Measurements from ENCODE around the gene AATF. TPM values are rescaled to one million over a fixed set of nuclear protein-coding genes. Genes with fewer than 3 reads are reported as not detected.
A peak's percentile ranks its signal among the peaks of the same experiment; 100 is the strongest.

AATF gene
- total RNA-seq, 1 donor from 2014 or later = 26.7 TPM

GRCh38 chr17:36983618-36984017, 34.9 kb downstream of the AATF start:
- DNase-seq = no peak

GRCh38 chr17:36989173-36989572, 40.4 kb downstream of the AATF start:
- DNase-seq = no peak

- no peak for DNase-seq
Measured at GRCh38 chr17:36992701-36993100, 43.9 kb downstream of the AATF start.

GRCh38 chr17:36993227-36993626, 44.5 kb downstream of the AATF start:
- no peak for DNase-seq

DNA sequence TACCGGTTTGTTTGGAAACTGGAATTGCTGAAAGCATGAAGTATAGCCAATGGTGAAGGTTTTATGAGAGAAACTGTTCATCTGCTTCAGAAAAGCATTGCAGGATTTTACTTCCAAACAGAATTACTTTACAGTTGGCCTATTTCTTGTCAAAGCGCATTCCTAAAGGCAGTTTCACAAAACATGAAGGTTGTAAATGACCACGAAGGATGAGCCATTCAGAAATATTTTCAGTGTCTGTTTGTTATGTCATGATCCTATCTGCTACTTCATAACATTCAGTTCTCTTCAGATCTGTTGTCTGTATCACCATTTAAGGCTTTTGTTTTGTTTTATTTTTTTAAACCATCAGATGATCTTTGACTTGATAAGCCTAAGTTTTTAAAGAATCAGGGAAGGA, 45.7 kb downstream of the AATF start:
- DNase-seq = no peak

DNA sequence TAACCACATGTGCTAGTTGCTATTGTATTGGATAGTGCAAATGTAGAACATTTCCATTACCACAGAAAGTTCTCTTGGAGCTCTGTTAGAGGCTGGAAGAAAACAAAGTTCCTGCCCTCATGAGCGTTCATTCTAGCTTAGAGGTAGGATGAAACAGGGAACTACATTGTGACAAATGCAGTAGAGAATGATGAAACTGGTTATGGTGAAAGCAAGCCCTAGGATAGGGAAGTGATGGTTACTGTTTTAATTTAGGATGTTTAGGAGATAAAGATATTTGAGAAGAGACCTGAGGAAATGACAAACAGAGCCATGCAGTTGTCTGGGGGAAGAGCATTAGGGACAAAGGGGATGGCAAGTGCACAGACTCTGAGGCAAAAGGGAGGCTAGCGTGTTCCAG, 50.7 kb downstream of the AATF start:
- DNase-seq = no peak

DNA sequence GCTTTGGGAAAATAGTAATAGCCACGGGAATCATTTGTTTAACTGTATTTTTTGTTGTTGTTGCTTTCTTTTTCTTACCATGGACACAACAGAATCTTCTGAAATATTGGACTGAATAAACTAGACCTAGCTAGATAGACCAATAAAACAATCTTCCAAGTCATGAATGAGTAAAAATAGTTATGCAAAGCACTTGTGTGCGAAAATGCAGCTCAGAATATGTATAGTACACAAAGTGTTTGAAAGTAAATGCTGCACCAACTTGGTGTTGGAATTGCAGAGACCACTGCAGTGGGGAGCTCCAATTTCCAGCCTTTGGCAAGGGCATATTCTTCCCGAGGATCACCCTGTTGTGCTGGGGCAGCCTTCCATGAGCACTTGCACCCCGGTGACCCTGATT, 68.0 kb downstream of the AATF start:
- no peak for DNase-seq

GRCh38 chr17:37017404-37017803, 68.7 kb downstream of the AATF start:
- no peak for DNase-seq

DNA sequence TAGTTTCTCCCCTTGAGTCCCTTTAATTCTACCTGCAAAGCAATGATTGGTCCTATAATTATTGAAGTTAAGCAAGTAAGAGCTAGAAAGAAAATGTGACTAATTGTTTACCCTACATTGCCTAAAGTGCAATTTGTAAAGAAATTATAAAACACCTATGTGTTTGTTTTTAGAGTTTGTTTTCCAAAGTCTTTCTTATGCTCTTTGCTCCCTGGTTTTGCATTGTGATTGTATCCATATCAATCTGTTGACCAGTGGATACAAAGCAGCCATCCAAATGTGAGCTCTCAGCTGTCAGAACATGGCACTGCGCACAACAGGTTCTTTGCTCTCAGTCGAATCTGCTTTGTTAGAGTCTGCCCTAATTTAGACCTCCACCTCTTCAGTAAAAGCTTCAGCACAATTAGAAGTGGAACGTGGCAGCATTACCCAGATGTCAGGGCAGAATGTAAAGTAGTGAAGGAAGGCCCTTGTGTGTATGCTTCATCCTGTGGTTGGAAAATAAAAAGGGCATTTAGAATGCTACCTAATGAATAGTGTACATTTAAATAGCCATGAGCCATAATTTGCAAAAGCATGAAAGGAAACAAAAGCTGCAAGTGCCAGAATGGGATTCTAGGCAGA, 70.5 kb downstream of the AATF start:
- no peak for DNase-seq

DNA sequence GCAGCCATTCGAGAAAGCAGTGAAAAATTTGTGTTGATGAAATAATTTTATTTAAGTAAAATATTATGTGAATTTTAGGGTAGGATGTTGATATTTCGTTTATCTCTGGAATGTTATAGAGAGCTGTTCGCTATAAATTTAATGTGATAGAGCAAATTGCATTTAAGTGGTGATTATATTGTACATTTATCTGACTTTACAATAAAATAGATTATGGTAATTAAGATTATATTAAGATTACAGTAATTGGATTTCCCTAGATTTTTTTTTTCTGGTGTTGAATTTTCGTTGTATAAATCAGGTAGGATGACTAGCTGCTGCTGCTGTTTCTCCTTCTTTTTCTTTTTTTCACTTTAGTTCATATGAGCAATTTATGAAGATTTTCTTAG, 71.0 kb downstream of the AATF start:
- DNase-seq = no peak

DNA sequence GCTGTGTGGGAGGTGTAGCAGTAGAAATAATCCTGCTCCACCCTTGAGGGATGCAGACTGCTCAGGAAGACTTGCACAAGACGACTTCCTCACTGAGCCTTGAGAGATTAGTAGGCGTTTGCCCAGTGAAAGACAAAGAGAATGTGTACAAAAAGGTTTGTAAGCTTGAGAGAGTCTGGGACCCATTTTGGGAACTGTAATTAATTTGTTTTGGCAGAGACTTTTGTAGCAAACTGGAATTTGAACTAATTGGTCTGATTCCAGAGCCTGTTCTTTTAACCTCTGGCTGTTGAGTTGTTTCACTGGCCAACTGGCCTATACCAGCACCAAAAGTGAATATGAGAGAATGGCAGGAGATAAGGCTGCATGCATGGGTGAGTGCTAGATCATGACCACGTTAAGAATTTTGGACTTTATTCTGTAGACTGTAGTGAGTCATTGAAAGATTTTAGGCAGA, 75.5 kb downstream of the AATF start:
- no peak for DNase-seq

- no peak for DNase-seq
Measured at GRCh38 chr17:37025238-37025637, 76.5 kb downstream of the AATF start.

DNA sequence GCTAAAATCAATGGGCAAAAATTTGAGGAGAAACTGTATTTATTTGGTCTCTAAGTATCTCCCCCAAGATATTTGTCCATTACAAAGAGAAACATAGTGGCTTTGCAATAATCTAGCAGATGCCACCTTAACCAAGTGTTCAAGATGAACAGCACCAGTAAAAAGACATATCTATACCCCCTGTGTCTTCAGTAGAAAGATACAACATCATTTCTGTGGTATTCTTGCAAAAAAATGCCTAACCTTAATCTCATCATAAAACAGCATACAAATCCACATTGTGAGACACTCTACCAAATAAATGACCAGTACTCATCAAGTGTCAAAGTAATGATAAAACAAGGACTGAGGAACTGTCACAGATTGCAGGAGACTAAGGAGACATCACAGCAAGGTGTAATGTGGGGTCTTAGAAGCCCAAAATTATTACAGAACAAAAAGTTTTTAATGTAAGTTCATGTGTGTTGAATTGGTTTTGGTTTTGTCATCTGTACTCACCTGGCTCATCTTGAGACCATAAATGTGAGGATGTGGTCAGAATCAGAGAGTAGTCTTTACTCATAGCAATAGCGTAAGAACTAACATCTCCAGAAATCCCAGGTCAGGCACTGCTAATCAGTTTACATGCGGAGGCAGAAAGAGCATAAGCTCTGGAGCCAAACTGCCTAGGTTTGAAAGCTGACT, 77.2 kb downstream of the AATF start:
- DNase-seq = no peak

DNA sequence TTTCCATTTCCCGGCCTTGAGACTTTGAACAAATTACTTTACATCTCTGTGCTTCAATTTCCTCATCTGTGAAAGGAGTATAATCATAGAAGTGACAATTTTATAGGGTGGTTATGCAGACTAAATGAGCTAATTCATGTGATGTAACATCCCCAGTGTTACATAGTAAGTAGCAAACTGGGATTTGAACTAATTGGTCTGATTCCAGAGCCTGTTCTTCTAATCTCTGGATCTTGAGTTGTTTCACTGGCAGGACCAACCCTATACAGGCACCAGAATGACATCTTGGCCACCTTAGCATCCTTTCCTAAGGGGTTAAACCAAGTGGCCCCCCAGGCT, 77.7 kb downstream of the AATF start:
- no peak for DNase-seq

DNA sequence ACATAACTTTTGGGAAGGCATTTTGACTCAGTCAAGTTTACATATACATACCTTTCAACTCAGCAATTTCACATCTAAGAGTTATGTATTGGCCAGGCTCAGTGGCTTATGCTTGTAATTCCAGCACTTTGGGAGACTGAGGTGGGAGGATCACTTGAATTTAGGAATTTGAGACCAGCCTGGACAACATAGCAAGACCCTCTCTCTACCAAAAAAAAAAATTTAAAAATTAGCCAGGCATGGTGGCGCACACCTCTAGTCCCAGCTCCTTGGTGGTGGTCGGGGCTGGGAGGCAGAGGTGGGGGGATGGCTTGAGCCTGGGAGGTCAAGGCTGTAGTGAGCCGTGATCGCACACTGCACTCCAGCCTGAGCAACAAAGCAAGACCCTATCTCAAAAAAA, 79.3 kb downstream of the AATF start:
- DNase-seq = no peak

GRCh38 chr17:37031493-37032083, 82.8 kb downstream of the AATF start:
- DNase-seq = no peak

GRCh38 chr17:37037590-37038155, 88.9 kb downstream of the AATF start:
- no peak for DNase-seq

GRCh38 chr17:37039269-37039668, 90.5 kb downstream of the AATF start:
- no peak for DNase-seq

DNA sequence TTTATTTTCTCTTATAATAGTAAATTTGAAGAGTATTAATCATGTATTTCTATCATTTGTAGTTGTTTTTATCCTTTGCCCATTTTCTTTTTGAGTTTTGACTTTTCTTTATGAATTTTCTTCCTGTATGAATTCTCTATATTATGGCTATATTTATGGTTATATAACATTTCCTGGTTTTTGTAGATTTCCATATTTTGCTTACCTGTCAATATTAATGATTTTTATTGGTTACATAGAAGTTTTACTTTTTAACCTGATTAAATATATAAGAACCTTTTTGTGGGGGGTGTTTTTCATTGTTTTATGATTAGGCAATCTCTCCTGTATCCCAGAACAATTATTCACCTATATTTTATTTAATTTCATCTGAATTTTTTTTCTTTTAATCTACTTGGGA, 93.2 kb downstream of the AATF start:
- DNase-seq = no peak

- DNase-seq = peak; percentile 28
Measured at GRCh38 chr17:37043201-37043600, 94.4 kb downstream of the AATF start.

- no peak for DNase-seq
Measured at GRCh38 chr17:37045351-37045922, 96.7 kb downstream of the AATF start.

GRCh38 chr17:37047631-37048104, 98.9 kb downstream of the AATF start:
- peak; percentile 89 for DNase-seq

GRCh38 chr17:37048811-37049210, 100.1 kb downstream of the AATF start:
- no peak for DNase-seq

DNA sequence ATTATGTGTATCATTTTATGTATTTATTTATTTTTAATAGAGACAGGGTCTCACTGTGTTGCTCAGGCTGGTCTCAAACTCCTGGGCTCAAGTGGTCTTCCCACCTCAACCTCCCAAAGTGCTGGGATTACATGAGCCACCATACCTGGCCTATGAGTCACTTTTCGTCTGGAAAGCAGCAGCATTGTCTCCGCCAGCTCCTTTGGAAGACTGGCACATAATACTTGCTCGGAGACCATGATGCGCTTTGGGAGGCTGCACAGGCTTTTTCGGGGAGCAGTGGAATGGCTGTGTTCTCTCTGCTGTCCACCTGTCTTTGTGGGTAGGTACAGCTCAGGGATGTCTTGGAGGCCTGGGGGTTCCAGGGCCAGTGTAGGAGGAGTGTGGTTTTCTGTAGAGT, 102.2 kb downstream of the AATF start:
- DNase-seq = no peak

All from dermis blood vessel endothelial cell (primary cell).